ENCODE results near the gene MIER3.

DNA sequence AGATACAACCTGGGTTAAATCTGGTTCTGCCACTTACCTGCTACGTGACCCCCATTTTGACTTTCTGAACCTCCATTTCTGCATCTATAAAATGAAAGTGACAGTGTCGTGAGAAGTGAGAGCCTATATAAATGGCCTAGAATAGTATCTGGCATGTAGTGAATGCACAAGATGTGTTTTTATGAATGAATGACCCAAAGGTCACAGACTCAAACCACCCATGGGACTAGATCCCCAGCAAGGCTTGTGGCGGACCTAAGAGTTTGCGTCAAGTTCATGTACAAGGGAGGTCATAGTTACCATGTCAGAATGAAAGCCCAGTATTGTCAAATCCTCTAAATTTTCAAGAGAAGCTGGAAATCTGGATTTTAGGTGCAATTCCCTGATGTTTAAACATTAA is 53.7 kb downstream of the MIER3 start:
- TF ChIP-seq POLR2A (IDR thresholded peaks at IDR 0.05) (no peak), POLR2AphosphoS5 (IDR thresholded peaks at IDR 0.05) (no peak)
- TF ChIP-seq, protein P1, sequence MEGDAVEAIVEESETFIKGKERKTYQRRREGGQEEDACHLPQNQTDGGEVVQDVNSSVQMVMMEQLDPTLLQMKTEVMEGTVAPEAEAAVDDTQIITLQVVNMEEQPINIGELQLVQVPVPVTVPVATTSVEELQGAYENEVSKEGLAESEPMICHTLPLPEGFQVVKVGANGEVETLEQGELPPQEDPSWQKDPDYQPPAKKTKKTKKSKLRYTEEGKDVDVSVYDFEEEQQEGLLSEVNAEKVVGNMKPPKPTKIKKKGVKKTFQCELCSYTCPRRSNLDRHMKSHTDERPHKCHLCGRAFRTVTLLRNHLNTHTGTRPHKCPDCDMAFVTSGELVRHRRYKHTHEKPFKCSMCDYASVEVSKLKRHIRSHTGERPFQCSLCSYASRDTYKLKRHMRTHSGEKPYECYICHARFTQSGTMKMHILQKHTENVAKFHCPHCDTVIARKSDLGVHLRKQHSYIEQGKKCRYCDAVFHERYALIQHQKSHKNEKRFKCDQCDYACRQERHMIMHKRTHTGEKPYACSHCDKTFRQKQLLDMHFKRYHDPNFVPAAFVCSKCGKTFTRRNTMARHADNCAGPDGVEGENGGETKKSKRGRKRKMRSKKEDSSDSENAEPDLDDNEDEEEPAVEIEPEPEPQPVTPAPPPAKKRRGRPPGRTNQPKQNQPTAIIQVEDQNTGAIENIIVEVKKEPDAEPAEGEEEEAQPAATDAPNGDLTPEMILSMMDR (IDR thresholded peaks at IDR 0.05) = no peak

All from prostate gland (tissue), 2 donors.